SK-N-MC (cell line): Measurements from ENCODE around the gene MSI1.

Source experiments
- EZH2 ChIP-seq: fragments of 200-600 bp; sonication (generic); IDR thresholded peaks from one replicate; pipeline ENCODE4 v1.6.1; 2017; ENCODE audit warnings: antibody characterized with exemption
- FOXP2 ChIP-seq: optimal IDR thresholded peaks from 2 replicates; pipeline ENCODE3; 2011; ENCODE audit warnings: mild to moderate bottlenecking, moderate library complexity; ENCODE audit not compliant: insufficient read depth; ENCODE audit errors: extremely low read length, control extremely low read depth
- POLR2AphosphoS5 ChIP-seq: IDR thresholded peaks from 2 replicates; pipeline ENCODE4 v1.6.1; 2012; ENCODE audit warnings: mild to moderate bottlenecking, low read depth, low read length, borderline replicate concordance

DNA sequence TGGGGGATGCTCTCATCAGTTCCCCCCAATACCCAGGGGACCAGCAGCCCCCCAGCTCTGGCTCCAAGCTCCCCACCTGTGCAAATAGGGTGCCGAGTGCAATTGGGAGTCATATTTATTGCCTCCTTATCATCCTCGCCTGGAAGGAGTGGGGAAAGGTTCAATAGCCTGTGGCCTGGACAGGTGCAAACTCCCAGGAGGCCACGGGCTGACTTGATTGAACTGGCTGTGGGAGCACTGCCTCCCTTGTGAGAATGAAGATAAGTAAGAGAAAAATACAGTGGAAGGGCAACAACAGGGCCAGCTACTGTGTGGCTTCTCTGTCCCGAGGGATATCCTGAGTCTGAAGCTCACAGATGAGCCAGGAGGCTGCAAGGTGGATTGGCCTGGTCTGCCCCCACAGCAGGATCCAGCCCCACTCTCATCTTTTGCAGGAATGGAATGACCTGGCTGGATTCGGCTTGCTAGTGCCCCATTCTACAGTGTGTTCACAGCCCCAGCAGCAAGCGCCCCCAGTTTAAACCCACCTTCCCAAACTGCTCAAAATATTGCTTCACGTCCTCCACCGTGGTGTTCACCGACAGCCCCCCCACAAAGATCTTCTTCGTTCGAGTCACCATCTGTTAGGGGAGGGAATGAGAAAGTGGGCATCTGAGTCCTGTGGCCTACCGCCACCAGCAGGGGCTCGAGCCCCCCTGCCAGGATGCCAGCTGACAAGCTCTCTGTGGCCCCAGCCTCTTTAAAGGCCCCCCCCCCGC is 6.3 kb downstream of the MSI1 start:
- TF ChIP-seq POLR2AphosphoS5 (no peak), EZH2 (no peak), FOXP2 (no peak)
